Mesendoderm (in vitro differentiated cells): ENCODE measurements around the gene PIN1.

Source experiments
- DNase-seq: peaks from one replicate; pipeline ENCODE4 v3.0.0; 2013
- H2AK5ac ChIP-seq: 2 replicates; pipeline ENCODE4 v1.6.1; 2013; ENCODE audit warnings: low read length, inconsistent platforms
- H2BK120ac ChIP-seq: 2 replicates; pipeline ENCODE4 v1.6.1; 2013; ENCODE audit warnings: low read depth, mild to moderate bottlenecking, low read length, moderate library complexity, mixed read lengths
- H2BK15ac ChIP-seq: replicated peaks from 2 replicates; pipeline ENCODE4 v1.6.1; 2013; ENCODE audit warnings: low read depth, mild to moderate bottlenecking, moderate library complexity
- H2BK5ac ChIP-seq: 2 replicates; pipeline ENCODE4 v1.6.1; 2013; ENCODE audit warnings: low read length, inconsistent platforms
- H3K18ac ChIP-seq: 2 replicates; pipeline ENCODE4 v1.6.1; 2013; ENCODE audit warnings: mild to moderate bottlenecking, low read length, mixed read lengths
- H3K23ac ChIP-seq: one replicate; pipeline ENCODE4 v1.6.1; 2013; ENCODE audit warnings: low read length
- H3K27ac ChIP-seq: 2 replicates; pipeline ENCODE4 v1.5.1; 2013; ENCODE audit warnings: low read depth, mild to moderate bottlenecking, inconsistent platforms, low read length, moderate library complexity
- H3K27me3 ChIP-seq: 2 replicates; pipeline ENCODE4 v1.6.1; 2013; ENCODE audit warnings: low read length, control low read depth, mild to moderate bottlenecking, inconsistent platforms; ENCODE audit not compliant: insufficient read depth, poor library complexity
- H3K36me3 ChIP-seq: 2 replicates; pipeline ENCODE4 v1.6.1; 2013; ENCODE audit warnings: low read length, inconsistent platforms; ENCODE audit not compliant: control insufficient read depth, insufficient read depth
- H3K4ac ChIP-seq: one replicate; pipeline ENCODE4 v1.6.1; 2013; ENCODE audit warnings: low read depth, mild to moderate bottlenecking, low read length, moderate library complexity
- H3K4me1 ChIP-seq: 2 replicates; pipeline ENCODE4 v1.6.1; 2013; ENCODE audit warnings: low read depth, low read length, inconsistent platforms; ENCODE audit not compliant: control insufficient read depth
- H3K4me2 ChIP-seq: 2 replicates; pipeline ENCODE4 v1.6.1; 2013; ENCODE audit warnings: low read length
- H3K4me3 ChIP-seq: 2 replicates; pipeline ENCODE4 v1.5.1; 2013; ENCODE audit warnings: mild to moderate bottlenecking, low read length
- H3K56ac ChIP-seq: one replicate; pipeline ENCODE4 v1.6.1; 2013; ENCODE audit warnings: low read length
- H3K79me1 ChIP-seq: 2 replicates; pipeline ENCODE4 v1.6.1; 2013; ENCODE audit warnings: low read length, inconsistent platforms
- H3K79me2 ChIP-seq: 2 replicates; pipeline ENCODE4 v1.6.1; 2013; ENCODE audit warnings: mild to moderate bottlenecking, low read length; ENCODE audit not compliant: control insufficient read depth, insufficient read depth
- H3K9ac ChIP-seq: 2 replicates; pipeline ENCODE4 v1.6.1; 2013; ENCODE audit warnings: low read length, inconsistent platforms
- H4K5ac ChIP-seq: one replicate; pipeline ENCODE4 v1.6.1; 2013; ENCODE audit warnings: low read length
- H4K8ac ChIP-seq: one replicate; pipeline ENCODE4 v1.6.1; 2013; ENCODE audit warnings: low read depth, mild to moderate bottlenecking, control low read depth, low read length, moderate library complexity
- whole genome bisulfite sequencing: extraction: QIAGEN DNeasy Blood & Tissue Kit; methylation state at CpG from one replicate; pipeline ENCODE4 v1.1.7; 2013; ENCODE audit warnings: low lambda C conversion rate, missing lambda C conversion rate; ENCODE audit not compliant: insufficient coverage; ENCODE audit errors: extremely low coverage; 5-methylcytosine and 5-hydroxymethylcytosine counted together

The PIN1 gene

DNA sequence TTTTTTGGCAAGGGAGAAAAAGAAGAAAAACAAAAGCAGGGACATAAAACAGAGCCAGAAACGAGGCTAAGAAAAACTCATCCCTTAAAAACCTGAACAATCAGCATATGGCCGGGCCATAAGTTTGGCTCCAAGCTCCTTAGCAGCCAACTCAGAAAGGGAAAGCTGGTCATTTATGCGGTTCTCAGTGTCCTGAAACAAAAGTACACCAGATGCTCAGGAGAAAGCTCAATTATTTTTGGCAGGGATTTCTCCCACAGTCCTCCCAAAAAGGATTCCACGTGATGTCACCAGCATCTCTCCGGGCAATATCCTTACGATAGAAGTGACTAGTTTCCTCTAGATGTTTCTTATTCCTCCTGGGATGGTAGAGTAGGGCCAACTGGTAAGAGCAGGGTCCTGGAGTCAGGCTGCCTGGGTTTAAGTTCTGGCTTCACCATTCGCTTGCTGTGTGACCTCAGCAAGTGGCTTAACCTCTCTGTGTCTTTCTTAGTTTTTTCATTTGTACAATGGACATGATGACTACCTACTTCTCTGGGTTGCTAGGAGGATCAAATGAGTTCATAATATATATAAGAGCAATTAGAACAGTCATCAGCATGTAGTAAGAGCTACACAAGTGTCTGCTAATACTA, 34.0 kb downstream of the PIN1 start:
- no peak overlapping the region for H2BK15ac ChIP-seq

GRCh38 chr19:9871626-9872338, 36.7 kb downstream of the PIN1 start:
- Histone ChIP-seq H3K18ac (no peak overlapping the region), H3K56ac (no peak overlapping the region), H3K9ac (no peak overlapping the region), H3K23ac (no peak overlapping the region), H3K4me2 (no peak overlapping the region), H2AK5ac (no peak overlapping the region), H3K4me1 (no peaks in the 10 kb centered on the region), H4K8ac (no peak overlapping the region), H3K27me3 (no peaks in the 10 kb centered on the region), H3K4ac (no peak overlapping the region), H3K4me3 (no peak overlapping the region), H2BK5ac (no peak overlapping the region), H2BK120ac (no peak overlapping the region), H4K5ac (no peak overlapping the region), H3K36me3 (no peaks in the 10 kb centered on the region), H3K79me2 (no peaks in the 10 kb centered on the region), H3K79me1 (no peaks in the 10 kb centered on the region), H2BK15ac (no peak overlapping the region), H3K27ac (no peak overlapping the region)
- WGBS = no CpG with 5 or more reads among the region's 16 CpGs
- DNase-seq = no peak

More for the DNA sequence above, 34.0 kb downstream of the PIN1 start:
- Histone ChIP-seq H2BK5ac (no peak overlapping the region), H3K4me1 (no peaks in the 10 kb centered on the region), H3K23ac (no peak overlapping the region), H3K4ac (no peak overlapping the region), H3K27ac (no peak overlapping the region), H3K36me3 (no peaks in the 10 kb centered on the region), H3K79me2 (no peaks in the 10 kb centered on the region), H3K9ac (no peak overlapping the region), H3K4me3 (no peak overlapping the region), H3K27me3 (no peaks in the 10 kb centered on the region), H2BK120ac (no peak overlapping the region), H4K5ac (no peak overlapping the region), H3K79me1 (no peaks in the 10 kb centered on the region), H2AK5ac (no peak overlapping the region), H3K18ac (no peak overlapping the region), H4K8ac (no peak overlapping the region), H3K56ac (no peak overlapping the region), H3K4me2 (no peak overlapping the region)
- DNase-seq = no peak
- WGBS = no CpG with 5 or more reads among the region's 7 CpGs

DNA sequence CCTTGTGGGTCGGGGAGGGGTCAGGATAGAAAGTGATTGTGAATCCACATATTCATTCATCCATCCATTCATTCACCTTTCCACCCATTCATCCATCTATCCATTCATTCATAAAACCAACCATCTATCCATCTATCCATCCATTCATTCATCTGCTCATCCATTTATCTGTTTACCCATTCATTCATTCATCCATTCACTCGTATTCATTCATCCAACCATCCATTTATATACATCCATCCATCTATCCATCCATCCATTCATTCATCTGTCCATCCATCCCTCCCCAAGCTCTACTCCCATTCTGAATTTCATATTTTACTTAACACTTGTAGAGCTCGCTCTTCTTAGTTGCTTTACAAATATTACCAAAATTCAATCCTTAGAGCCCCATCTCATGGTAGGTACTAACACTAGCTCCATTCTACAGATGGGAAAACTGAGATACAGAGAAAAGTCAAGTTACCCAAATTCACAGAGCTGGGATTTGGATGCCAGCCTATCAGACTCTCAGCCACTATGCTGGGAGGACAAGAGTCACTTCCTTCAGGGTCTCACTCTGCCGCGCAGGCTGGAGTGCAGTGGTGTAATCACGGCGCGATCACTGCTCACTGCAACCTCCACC, 37.6 kb downstream of the PIN1 start:
- Histone ChIP-seq H2BK120ac (no peak overlapping the region), H2BK5ac (no peak overlapping the region), H2AK5ac (no peak overlapping the region), H2BK15ac (no peak overlapping the region), H3K36me3 (no peaks in the 10 kb centered on the region), H3K27ac (no peak overlapping the region), H3K27me3 (no peaks in the 10 kb centered on the region), H4K8ac (no peak overlapping the region), H3K18ac (no peak overlapping the region), H3K56ac (no peak overlapping the region), H3K4me2 (no peak overlapping the region), H3K79me2 (no peaks in the 10 kb centered on the region), H3K23ac (no peak overlapping the region), H4K5ac (no peak overlapping the region), H3K4me1 (no peaks in the 10 kb centered on the region), H3K79me1 (no peaks in the 10 kb centered on the region), H3K9ac (no peak overlapping the region), H3K4ac (no peak overlapping the region), H3K4me3 (no peak overlapping the region)
- DNase-seq = no peak
- 100% methylated on average over 1 of the region's 8 CpGs for WGBS

- no peaks in the 10 kb centered on the region for H3K36me3 ChIP-seq
- no peak overlapping the region for H3K18ac ChIP-seq
- no CpG with 5 or more reads among the region's 13 CpGs for WGBS
- no peaks in the 10 kb centered on the region for H3K79me1 ChIP-seq
- no peak overlapping the region for H3K4me3 ChIP-seq
- no peak overlapping the region for H3K9ac ChIP-seq
- H3K4ac ChIP-seq = no peak overlapping the region
- no peak for DNase-seq
- no peak overlapping the region for H3K27ac ChIP-seq
- H2BK15ac ChIP-seq = no peak overlapping the region
- H4K8ac ChIP-seq = no peak overlapping the region
- H4K5ac ChIP-seq = no peak overlapping the region
- H3K27me3 ChIP-seq = no peaks in the 10 kb centered on the region
- H2AK5ac ChIP-seq = no peak overlapping the region
- no peak overlapping the region for H2BK5ac ChIP-seq
- no peak overlapping the region for H3K23ac ChIP-seq
- H3K4me1 ChIP-seq = no peaks in the 10 kb centered on the region
- no peaks in the 10 kb centered on the region for H3K79me2 ChIP-seq
- H3K4me2 ChIP-seq = no peak overlapping the region
- H2BK120ac ChIP-seq = no peak overlapping the region
- no peak overlapping the region for H3K56ac ChIP-seq
Measured at GRCh38 chr19:9875031-9875627, 40.0 kb downstream of the PIN1 start.

DNA sequence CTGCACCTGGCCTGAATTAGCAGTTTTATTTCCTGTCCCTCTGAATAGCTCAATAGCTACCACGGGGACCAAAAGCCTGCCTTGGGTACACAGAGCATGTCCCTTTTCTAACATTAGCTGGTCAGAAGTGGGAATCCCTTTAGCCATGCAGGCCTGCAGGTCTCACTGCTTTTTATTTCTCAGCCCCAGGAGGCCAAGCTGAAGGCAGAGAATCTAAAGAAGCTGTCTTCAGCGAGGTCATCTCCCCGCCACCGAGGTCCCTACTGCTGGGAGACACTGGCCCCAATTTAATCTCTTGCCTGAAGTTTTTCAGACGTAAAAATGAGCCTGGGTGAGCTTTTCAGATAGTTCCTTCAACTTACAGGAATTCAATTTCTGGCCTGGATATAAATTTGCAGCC, 40.7 kb downstream of the PIN1 start:
- H2BK120ac ChIP-seq = no peak overlapping the region
- no peaks in the 10 kb centered on the region for H3K4me1 ChIP-seq
- peak overlapping the region; percentile 49 for H3K56ac ChIP-seq
- no peak overlapping the region for H2AK5ac ChIP-seq
- DNase-seq = no peak
- H3K79me2 ChIP-seq = no peaks in the 10 kb centered on the region
- H3K23ac ChIP-seq = no peak overlapping the region
- no peak overlapping the region for H3K4me3 ChIP-seq
- H3K9ac ChIP-seq = no peak overlapping the region
- H3K79me1 ChIP-seq = no peaks in the 10 kb centered on the region
- H2BK15ac ChIP-seq = no peak overlapping the region
- H3K27me3 ChIP-seq = no peaks in the 10 kb centered on the region
- no peak overlapping the region for H3K27ac ChIP-seq
- no peak overlapping the region for H3K18ac ChIP-seq
- no peak overlapping the region for H4K5ac ChIP-seq
- H3K4ac ChIP-seq = no peak overlapping the region
- WGBS = no CpG with 5 or more reads among the region's 5 CpGs
- H3K4me2 ChIP-seq = no peak overlapping the region
- H3K36me3 ChIP-seq = no peaks in the 10 kb centered on the region
- H2BK5ac ChIP-seq = no peak overlapping the region
- H4K8ac ChIP-seq = no peak overlapping the region
